GM18861 (cell line): Measurements from ENCODE around the gene MPV17.
"Not testable (repeated sequence)": the region's sequence is repeated elsewhere in the genome, so short reads cannot be mapped to it uniquely, and the experiment has no call there.

Experiments
- ATAC-seq: cut with Tn5 transposase; IDR thresholded peaks from one replicate; pipeline ENCODE4 v1.9.1; 2021; ENCODE audit not compliant: unreplicated experiment

The MPV17 gene

DNA sequence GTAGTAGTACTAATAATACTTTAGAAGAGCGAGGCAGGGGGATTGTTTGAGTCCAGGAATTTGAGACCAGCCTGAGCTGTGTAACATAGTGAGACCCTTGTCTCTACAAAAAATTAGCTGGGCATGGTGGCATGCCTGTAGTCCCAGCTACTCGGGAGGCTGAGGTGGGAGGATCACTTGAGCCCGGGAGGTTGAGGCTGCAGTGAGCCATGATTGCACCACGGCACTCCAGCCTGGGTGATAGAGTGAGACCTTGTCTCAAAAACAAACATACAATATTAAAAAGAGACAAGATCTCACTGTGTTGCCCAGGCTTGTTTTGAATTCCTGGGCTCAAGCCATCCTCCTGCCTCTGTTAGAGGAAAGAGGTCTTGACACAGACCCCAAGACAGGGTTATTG lies 22.3 kb downstream of the MPV17 start:
- ATAC-seq, result not testable (repeated sequence)

DNA sequence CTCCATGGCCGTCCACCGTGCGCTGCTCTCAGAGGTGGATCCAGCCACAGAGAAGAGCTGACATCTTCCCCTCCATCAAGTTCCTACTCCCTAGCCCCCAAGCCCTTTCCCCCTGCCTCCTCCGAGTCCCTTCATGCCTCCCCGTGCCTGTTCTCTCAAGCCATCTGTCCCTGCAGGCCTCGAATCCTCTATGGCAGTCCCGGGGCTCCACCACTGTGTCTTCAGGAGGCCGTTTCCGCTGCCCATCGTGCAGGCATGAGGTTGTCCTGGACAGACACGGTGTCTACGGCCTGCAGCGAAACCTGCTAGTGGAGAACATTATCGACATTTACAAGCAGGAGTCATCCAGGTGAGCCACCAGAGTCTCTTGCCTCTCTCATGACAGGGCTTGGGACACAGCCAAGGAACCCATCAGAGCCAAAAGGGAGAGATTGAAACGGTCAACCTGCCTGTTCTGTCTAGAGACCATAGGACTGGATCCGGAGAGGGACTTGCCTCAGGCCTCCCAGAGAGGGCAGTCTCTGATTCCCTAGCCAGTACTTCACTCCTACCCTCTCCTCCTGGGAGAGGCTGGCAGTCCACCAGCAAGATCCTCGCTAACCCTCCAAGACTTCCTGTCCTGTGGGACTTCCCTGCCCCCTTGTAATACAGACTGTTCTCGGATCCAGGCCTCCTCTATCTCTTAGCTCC lies 24.4 kb downstream of the MPV17 start:
- no peak for ATAC-seq

DNA sequence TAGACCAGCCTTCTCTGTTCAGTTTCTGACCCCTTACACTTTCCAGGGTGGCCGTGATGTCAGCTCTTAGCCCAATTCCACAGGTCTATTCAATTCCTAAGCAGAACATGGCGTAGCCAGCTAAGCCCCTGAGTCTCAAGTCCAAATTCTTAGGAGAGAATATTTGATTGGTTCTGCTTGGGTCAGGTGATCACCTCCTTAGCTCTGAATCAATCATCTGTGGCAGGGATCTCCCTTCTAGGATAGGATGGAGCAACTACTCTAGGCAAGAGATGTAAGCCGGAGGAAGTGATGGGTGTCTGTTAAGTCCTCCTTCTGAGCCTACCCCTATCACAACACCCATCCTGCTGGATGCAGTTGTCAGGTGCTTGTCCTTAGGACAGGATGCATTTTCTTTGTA lies 25.7 kb downstream of the MPV17 start:
- no peak for ATAC-seq

DNA sequence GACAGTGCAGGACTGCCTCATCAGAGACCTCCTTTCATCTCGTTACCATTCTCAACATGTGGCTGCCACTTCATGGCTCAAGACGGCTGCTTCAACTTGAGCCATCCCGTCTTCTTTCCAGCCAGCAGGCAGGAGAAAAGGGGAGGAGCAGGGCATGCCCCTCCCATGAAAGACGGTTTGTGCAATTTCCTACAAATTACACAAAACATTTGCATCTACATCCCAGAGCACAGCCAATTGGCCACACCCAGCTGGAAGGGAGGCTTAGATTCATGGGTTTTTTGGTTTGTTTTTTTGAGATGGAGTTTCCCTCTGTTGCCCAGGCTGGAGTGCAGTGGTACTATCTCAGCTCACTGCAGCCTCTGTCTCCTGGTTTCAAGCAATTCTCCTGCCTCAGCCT lies 26.4 kb downstream of the MPV17 start:
- ATAC-seq, result no peak

DNA sequence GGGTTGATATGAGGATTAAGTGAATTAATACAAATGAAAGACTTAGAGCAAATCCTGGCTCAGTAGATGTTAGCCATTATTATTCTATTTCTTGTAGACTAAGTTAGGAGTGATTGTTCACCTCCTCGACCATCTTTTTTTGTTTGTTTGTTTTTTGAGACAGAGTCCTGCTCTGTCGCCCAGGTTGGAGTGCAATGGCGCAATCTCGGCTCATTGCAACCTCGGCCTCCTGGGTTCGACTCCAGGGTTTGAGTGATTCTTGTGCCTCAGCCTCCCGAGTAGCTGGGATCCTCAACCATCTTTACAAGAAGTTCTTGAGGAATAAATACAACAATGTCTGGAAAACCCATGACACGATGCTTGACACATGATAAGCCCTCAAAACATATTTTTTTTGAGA lies 28.0 kb downstream of the MPV17 start:
- no peak for ATAC-seq

DNA sequence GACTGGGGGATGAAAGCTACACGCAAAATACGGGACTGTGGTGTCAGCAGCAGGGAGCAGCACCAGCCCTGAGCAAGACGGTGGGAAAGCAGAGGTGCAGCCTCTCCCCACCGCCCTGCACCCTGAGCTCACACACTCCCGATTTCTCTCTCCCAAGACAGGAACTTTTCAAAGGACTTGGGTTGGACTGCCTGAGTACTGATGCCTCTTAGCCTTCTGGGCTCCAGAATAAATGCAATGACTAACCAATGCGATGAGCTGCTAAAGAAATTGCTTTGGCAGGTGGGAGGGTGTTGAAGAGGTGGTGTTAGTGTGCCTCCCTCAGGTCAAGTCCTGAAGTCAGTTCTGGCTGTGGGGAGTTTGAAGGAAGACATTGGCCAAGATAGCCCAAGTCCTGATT lies 31.0 kb downstream of the MPV17 start:
- ATAC-seq, result no peak

DNA sequence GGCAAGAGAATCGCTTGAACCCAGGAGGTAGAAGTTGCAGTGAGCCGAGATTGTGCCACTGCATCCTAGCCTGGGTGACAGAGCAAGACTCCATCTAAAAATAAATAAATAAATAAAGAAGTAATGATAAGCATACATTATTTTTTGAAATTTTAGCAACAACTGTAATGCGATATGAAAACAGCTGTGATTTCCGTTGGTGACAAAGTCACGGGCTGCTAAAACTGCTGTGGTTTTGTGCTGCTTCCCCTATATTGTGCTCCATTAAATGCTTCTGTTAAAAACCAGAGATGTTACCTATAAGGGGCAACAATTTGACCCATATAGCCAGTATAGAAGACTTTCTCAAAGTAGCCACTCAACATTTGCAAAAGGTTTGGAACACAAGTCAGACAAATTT lies 32.3 kb downstream of the MPV17 start:
- ATAC-seq, result no peak

DNA sequence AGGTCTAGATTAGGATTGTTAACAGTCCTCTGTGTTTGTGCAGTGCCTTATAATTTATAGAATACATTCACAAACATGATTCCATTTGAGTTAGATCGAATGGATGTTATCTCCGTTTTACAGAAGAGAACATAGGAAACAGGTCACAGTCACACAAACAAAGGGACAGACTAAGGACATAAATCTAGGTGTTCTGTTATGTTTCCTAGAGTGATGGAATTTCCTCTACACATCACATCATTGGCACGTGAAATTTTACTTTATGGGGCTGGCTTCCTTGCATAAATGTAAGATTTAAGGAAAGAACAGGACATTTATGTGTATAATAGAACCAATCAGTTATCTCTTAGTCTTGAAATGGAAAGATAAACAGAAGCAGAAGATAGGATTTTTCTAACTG lies 34.3 kb downstream of the MPV17 start:
- no peak for ATAC-seq

DNA sequence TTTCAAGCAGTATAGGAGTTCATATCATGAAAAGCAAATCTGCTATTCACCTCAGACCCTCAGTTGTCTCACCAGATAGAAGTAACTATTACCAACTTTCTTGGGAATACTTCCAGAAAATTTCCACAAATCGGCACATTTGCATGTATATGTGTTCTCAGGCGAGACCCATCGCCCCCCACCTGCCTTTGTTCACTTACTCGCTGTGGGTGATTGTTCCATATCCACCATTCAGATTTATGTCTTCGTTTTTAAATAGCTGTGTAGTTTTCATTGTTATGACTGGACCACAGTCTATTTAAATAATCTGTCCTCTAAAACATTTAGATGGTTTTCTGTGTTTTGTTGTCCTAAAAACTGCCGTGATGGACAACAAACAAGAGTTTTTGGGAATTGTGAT lies 37.4 kb downstream of the MPV17 start:
- ATAC-seq, result no peak

DNA sequence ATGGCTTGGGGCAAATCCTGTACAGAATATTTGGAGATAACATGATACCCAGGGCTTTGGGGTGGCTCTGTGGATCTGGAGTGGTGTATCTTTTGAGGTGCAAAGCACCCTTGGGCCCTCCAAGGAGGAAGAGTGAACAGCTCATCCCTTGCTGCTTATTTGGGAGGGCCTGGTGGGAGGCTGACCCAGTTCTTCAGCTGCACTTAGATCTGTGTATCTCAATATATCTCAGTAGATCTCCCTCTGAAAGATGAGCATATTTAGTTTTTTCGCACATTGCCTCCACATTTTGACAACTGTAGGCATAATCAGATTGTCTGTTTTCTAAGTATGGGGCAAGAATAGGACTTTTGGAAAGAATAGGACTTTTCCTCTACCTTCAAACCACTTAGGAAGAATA lies 37.9 kb downstream of the MPV17 start:
- no peak for ATAC-seq

DNA sequence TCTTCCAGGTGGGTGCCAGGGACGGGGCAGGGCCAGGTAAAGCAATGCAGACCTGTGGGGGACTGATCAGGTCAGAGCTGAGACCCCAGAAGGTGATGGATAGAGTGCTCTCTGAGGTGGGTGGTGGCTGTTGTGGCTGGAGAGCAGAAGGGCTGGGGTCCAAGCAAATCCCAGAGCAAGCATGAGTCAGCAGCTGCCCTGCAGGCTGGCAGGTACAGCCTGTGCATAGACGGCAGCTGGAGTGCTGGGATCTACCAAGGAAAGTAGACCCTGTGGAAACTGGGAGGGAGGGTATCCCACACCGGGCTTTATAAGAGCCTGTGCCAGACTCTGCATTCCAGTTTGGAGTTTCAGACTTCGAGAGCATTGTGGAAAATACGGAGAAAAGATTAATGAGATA lies 40.0 kb downstream of the MPV17 start:
- ATAC-seq, result no peak

DNA sequence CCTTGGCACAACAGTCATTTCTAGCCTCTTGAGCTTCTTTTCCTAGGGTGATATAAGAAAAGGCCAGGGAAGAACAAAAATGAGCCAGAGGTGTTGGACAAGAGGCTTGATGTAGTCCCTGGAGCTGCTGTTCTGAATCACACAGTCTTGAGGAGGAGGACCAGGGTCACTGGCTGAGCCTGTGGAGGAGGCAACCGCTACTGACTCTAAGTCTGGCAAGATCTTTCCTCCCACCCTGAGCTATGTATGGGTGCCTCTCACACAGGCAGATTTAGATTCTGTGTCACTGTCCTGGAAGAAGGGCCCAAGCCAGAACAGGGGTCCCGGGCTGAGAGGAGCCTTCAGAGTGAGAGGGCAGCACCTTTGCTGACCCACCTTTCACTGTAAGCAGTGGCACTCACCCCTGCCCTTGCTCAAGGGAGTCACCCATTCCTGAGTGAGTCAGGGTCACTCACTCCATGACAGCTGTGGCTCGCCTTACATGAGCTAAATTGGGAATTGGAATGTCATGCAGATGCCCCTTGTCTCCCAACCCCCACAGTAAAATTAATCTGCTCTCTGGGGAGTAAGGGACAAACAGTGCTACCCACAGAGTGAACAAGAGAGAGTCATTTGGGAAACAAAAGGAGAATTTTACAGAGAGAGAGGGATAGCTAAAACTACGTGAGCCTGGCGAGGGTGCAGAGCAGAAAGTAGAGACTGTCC lies 40.9 kb downstream of the MPV17 start, which contains the start of gene TRIM54:
Gene TRIM54 (plus strand): TSS at position 575 of the 705 bp plus-strand sequence. CDS start 303 bp downstream, outside the sequence.
- ATAC-seq, result no peak

DNA sequence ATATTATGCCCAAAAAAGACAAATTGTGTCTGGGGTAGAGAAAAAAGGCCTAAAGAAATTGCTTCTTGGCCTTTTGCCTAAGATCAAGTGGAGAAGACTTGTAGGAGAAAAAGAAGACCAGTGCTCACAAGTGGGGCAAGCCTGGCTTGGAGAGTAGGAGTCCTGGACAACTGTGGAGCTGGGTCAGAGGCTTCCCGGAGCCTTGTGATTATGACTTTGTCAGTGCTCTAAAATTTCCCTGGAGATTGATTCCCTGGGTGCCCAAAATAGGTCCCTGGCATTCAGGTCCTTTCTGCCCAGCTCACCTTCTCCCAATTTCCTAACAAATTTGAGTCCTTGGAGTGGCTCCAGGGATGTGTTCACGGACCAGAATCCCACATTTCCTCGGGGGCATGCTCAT lies 41.5 kb downstream of the MPV17 start:
- ATAC-seq, result no peak

DNA sequence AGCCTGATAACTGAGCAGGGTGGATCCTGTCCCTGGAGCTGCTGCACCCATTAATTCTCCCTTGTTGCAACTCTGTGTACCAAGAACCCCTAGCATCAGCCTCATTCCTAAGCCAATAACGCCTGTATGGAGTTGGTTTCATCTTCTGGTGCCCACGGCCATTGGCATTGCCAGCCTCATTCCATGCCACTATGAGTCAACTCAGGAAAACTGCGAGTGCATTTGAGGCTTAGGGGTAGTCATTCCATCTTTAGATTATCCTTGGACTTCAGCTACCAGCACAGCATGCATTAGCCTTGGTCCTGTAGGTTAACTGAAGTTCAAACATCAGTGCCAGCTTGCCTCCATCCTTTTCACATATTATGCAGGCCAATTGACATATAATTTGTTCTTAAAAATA lies 42.1 kb downstream of the MPV17 start:
- no peak for ATAC-seq

DNA sequence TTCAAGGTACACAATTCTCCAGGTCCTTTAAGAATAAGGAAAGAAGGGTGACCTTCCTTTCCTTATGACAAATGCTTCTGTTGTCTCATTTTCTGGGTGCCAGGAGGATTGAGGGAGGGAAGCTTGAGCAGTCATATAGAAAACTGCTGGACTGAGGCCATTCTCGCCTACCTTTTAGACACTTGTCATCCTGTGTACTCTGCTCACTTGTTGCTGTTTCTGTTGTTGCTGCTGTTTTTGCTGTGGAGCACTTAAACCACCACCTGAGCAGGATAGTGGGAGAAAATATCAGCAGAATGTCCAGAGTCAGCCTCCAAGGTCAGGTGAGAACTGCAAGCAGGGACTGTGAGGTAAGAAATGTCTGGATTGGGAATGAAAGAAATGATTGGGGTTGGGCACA lies 44.9 kb downstream of the MPV17 start:
- ATAC-seq, result no peak

DNA sequence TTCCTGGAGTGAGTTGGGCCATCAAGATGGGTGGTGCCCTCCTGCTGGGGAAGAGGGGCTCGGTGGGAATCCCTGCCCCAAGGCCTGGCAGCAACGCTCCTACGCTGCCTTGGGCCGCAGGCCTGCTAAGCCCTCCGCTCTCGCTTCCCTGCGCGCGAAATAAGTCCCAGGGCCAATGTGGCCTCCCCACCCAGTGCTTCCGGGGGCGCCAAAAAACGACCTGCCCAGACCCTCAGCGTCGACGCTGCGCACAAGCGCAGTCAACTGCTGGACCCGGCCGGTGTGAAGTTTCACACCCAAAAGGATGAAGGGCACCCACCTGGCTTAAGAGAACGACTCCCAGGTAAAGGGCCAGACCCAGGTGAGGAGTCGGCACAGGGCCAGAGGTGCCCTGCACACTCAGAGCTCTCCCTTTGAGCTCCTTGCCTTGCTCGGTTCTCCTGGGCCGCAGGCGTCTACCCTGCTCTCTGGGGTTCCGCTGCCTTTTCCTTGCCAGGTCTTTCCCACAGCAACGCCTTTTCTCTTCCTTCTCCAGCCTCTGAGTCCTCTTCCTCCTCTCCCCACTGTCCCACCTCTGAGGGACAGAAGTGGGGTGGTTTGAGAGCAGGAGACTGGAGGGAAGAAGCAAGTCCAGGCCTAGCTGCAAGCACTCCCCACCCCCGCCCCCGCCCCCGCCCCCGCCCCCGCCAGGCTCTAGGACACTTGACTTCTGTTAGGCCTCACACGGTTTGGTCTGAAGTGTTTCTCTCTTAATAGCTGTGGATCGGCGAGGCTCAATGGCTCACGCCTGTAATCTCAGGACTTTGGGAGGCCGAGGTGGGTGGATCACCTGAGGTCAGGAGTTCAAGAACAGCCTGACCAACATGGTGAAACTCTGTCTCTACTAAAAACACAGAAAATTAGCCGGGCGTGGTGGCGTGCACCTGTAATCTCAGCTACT lies 47.4 kb downstream of the MPV17 start, which contains the start of gene DNAJC5G:
Gene DNAJC5G (plus strand): TSS at position 223 of the 940 bp plus-strand sequence. CDS start 1,296 bp downstream, outside the sequence.
- no peak for ATAC-seq

DNA sequence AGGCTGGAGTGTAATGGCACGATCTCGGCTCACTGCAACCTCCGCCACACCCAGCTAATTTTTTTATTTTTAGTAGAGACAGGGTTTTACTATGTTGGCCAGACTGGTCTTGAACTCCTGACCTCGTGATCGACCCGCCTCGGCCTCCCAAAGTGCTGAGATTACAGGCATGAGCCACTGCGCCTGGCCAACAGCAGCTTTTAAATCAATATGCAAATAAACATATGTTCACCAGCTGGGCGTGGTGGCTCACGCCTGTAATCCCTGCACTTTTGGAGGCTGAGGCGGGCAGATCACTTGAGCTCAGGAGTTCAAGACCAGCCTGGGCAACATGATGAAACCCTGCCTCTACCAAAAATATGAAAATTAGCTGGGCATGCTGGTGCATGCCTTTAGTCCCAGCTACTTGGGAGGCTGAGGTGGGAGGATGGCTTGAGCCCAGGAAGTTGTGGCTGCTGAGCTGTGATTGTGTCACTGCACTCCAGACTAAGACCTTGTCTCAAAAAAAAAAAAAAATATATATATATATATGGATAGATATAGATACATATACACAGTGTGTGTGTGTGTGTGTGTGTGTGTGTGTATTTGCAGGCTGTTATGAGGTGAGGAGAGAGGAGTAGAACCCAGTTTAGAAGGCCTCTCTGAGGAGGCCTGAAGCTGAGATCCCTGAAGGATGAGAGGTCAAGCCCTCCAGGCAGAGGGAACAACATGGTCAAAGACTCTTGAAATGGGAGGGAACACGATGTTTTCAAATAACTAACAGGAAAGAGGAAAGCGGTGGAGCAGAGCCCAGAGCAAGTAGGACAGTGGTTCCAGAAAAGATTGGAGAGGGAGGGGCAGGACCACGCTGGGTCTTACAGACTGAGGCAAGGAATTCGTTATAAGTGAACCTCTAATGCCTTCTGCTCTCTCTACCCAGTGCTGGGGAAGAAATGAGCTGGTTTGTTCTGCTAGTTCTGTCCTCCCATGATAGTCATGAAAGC lies 50.1 kb downstream of the MPV17 start:
- not testable (repeated sequence) for ATAC-seq

DNA sequence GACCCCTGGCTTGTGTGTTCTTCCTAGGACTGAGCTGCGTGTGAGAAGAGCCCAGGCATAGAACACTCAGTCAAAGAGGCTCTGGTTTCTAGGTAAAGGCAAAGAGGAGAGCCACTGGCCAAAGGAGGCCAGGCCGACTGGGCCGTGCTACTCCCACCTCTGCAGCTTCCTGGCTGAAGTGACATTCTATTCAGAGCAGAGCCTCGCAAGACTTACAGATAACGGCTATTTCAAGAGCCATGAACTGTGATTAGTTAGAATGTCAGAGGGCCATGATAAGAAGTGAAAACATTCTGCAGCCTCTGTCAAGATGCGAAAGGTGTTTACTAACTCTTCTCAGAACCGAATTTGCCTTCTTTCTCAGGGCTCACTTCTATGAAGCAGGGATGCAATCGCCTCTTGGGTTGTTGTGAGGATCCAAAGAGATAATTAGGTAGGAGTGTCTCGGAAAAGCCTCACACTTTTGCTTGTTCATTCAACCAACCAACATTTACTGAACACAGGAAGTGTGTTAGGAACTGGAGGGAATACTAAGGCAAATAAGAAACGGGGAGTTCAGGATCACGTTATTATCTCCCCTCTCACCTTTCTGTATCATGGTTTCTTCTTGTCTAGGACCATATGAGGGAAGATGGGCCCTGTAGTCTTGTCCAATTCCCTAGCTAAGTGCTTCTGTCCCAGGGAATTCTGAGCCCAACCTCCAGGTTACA lies 51.1 kb downstream of the MPV17 start:
- ATAC-seq, result no peak

DNA sequence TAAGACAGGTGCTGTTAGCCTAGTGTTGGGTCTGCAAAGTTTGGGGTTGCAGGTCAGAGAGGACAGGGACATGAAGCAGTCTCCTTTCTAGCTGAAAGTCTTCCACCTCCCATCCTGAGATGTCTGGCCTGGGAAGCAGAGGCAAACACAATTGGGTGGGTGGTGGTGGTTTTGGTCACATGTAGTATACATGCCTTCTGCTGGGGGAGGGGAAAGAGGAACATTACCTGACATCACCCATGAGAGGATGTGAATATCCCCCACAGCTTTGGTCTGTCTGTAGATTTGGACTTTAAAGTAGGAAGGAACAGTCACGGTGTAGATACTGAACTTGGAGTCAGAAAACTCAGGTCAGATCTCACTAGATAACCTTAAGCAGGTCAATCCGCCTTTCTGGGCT lies 52.2 kb downstream of the MPV17 start:
- ATAC-seq, result no peak

DNA sequence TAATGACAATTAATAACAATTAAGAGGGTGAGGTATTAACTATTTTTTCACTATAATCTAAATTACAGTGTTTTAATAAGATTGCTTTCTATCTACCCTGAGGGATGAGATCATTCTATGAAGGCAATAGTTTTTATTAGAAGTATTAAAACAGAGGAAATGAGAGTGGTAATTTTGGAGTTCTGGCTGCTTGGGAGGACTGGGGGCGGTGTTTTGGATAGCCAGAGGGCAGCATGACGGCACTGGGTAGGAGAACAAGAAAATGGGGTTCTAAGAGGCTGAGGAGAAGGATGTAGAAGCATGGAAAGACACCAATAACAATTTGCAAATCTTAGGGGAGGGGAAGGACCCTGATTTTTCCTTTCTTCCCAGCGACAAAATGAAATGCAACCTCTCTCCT lies 52.8 kb downstream of the MPV17 start:
- ATAC-seq, result no peak
